GM10266 (cell line): ENCODE data around the gene KPNA3.
"Not testable (repeated sequence)": the region's sequence is repeated elsewhere in the genome, so short reads cannot be mapped to it uniquely, and the experiment has no call there.

Experiments used
- DNase-seq: peaks from one replicate; pipeline ENCODE4 v3.0.0; 2012; ENCODE audit errors: extremely low spot score
- CTCF ChIP-seq: IDR thresholded peaks from 2 replicates; pipeline ENCODE4 v1.5.1; 2012; ENCODE audit warnings: mild to moderate bottlenecking, low read depth; ENCODE audit not compliant: control insufficient read depth, insufficient read depth; ENCODE audit errors: missing control alignments

KPNA3 gene

DNA sequence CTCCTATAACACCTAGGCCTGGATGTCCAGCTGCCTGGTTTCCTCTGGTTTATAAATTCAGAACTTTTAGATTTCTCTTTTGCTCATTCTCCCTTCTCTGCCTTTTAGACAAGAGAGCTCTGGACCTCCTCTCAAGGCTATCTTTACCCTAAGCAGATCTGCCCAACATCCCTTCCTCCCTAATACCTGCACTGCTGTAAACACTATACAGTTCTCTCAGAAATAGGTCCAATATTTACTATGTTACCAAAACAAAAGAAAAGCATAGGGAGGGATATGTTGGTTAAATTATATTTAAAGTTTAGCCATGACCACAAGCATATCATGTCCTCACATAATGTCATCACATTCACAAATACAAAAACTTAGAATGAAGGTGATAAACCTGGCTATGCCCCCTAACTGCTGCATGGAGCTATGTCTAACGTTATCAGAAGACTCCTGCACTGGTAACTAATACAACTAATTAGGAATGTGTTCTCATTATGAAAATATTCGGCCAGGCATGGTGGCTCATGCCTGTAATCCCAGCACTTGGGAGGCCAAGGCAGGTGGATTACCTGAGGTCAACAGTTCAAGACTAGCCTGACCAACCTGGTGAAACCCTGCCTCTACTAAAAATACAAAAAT is 18.0 kb downstream of the KPNA3 start:
- no peak for DNase-seq
- no peak for TF ChIP-seq CTCF

DNA sequence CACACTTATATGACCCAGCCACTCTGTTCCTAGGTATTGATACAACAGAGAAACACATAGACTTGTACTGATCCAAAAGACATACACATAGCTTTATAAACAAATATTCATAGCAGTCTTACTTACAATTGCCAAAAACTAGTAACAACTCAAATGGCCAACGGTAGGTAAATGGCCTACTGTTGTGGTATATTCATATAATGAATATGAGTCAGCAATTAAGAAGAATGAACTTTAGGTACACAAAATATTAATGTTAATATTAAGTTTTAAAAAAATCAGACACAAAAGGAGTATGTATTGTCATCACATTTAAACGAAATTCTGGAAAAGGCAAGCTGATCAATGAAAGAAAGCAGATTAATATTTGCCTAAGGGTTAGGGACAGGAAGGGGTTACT is 19.7 kb downstream of the KPNA3 start:
- DNase-seq: no peak
- no peak for TF ChIP-seq CTCF

DNA sequence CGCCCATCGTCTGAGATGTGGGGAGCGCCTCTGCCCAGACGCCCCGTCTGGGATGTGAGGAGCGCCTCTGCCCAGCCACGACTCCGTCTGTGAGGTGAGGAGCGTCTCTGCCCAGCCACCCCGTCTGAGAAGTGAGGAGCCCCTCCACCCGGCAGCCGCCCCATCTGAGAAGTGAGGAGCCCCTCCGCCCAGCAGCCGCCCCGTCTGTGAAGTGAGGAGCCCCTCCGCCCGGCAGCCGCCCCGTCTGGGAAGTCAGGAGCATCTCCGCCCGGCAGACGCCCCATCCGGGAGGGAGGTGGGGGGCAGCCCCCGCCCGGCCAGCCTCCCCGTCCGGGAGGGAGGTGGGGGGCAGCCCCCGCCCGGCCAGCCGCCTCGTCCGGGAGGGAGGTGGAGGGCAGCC is 30.7 kb downstream of the KPNA3 start:
- not testable (repeated sequence) for DNase-seq

DNA sequence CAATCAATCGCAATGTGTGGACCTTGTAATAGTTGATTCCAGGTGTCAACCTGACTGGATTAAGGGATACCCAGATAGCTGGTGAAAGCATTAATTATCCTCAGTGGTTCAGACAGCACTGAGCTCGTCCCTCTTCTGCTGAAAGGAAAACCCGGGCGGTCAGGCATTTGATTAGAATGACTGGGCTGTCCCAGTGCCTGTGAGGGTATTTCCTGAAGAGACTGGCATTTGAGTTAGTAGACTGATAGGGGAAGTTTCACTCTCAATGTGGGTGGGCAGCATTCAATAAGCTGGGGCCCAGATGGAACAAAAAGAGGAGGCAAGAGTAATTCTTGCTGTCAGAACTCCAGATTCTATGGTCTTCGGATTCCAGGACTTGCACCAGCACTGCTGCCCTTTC is 31.9 kb downstream of the KPNA3 start:
- no peak for DNase-seq
- TF ChIP-seq CTCF: no peak

DNA sequence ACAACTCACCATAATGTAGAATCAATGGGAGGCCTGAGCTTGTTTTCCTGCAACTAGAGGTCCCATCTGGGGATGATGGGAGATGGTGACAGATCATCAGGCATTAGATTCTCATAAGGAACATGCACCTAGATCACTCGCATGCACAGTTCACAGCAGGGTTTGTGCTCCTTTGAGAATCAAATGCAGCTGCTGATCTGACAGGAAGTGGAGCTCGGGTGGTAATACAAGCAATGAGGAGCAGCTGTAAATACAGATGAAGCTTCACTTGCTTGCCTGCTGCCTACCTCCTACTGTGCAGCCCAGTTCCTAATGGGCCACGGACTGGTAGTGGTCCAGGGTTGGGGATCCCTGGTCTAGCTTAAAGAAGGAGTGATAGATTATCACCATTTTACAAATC is 33.0 kb downstream of the KPNA3 start:
- DNase-seq: no peak
- no peak for TF ChIP-seq CTCF

- no peak for TF ChIP-seq CTCF
- no peak for DNase-seq
These were observed 36.2 kb downstream of the KPNA3 start for GRCh38 chr13:49756263-49756662.

DNA sequence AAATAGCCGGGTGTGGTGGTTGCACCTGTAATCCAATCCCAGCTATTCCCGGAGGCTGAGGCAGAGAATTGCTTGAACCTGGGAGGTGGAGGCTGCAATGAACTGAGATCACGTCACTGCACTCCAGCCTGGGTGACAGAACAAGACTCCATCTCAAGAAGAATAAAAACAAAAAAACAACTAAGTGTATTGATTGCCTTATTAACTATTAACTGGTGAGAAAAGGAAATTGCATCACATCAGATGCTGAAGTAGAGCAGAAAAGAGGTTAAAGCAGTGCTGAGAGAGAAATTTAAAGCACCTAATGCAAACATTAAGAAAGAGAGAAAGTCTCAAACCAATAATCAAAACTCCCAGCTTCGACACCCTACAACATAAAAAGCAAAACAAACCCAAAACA is 38.3 kb downstream of the KPNA3 start:
- no peak for TF ChIP-seq CTCF

DNA sequence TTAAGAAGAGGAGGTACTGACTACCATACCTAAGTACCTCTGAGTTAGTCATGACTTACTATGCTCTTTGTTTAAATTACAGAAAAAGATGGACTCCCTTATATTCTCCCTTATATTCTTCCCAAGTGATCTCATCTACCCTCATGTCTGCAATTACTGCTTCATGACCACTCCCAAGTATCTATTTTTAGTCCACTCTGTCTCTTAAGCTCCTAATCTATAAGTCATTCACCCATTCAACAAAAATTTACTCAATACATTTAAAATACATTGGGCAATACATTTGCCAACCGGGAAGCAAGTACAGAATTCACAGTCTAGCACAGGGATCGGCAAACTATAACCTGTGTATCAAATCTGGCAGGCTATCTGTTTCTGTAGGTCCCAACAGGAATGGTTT is 42.6 kb downstream of the KPNA3 start:
- DNase-seq: no peak
- TF ChIP-seq CTCF: no peak

More for the DNA sequence above, 38.3 kb downstream of the KPNA3 start:
- no peak for DNase-seq
